Cardiac muscle cell (in vitro differentiated cells and primary cell): ENCODE data around the gene RHEX. TPM values are rescaled to one million over a fixed set of nuclear protein-coding genes. Genes with fewer than 3 reads are reported as not detected.

Experiments
- DNase-seq, 2 donors: peaks; one replicate each; pipeline versions ENCODE4 v3.0.0 to v3.0.0-alpha.2; 2010 to 2017; ENCODE audit warnings: low read depth in 1 of 2, low spot score in 1 of 2
- H3K27ac ChIP-seq: fragments of 200-600 bp; sonication (generic); 2 replicates; pipeline ENCODE4 v1.5.1; 2016
- H3K27me3 ChIP-seq: fragments of 200-600 bp; sonication (generic); 2 replicates; pipeline ENCODE4 v1.6.0; 2016; ENCODE audit warnings: control low read depth
- H3K36me3 ChIP-seq: fragments of 200-600 bp; sonication (generic); 2 replicates; pipeline ENCODE4 v1.5.1; 2016; ENCODE audit warnings: control low read depth
- H3K4me1 ChIP-seq: fragments of 200-600 bp; sonication (generic); 2 replicates; pipeline ENCODE4 v1.8.1; 2017; ENCODE audit warnings: low read depth, mild to moderate bottlenecking, mixed run types
- H3K4me3 ChIP-seq: fragments of 200-600 bp; sonication (generic); 2 replicates; pipeline ENCODE4 v1.5.1; 2016; ENCODE audit warnings: mild to moderate bottlenecking
- H3K9me3 ChIP-seq: fragments of 200-600 bp; sonication (generic); 2 replicates; pipeline ENCODE4 v1.5.1; 2017; ENCODE audit warnings: low read depth, mild to moderate bottlenecking, control low read depth
- CTCF ChIP-seq: IDR thresholded peaks from 2 replicates; pipeline ENCODE4 v1.5.1; 2012; ENCODE audit warnings: low read depth, mild to moderate bottlenecking, low read length
- polyA plus RNA-seq: library from polyadenylated mRNA; unstranded; fragments of >200 nt; fragmentation: Nextera tagmentation; extraction: Ambion mirVana; gene quantifications from 2 replicates; pipeline ENCODE4 v1.2.1, GENCODE V29; 2016
- total RNA-seq: library from RNA; depleted of rRNA; stranded (reverse); fragments of >200 nt; gene quantifications from 2 replicates; pipeline ENCODE4 v1.2.3, GENCODE V29; 2016

RHEX gene
- total and polyA plus RNA-seq, 2 experiments from 2014 or later: 7.3 to 16.2 TPM

- DNase-seq: no peak
- Histone ChIP-seq H3K27ac (no peak overlapping the region), H3K27me3 (no peaks in the 10 kb centered on the region), H3K4me1 (peaks cover 6% of the 10 kb centered on the region), H3K36me3 (no peaks in the 10 kb centered on the region), H3K4me3 (no peak overlapping the region), H3K9me3 (no peaks in the 10 kb centered on the region)
- TF ChIP-seq CTCF: no peak
Observed at GRCh38 chr1:206014601-206015000, 38.4 kb upstream of the RHEX start.

- no peak for TF ChIP-seq CTCF
- DNase-seq: no peak
- H3K27ac ChIP-seq: no peak overlapping the region
- no peaks in the 10 kb centered on the region for H3K36me3 ChIP-seq
- H3K9me3 ChIP-seq: no peaks in the 10 kb centered on the region
- peaks cover 2% of the 10 kb centered on the region for H3K4me1 ChIP-seq
- H3K27me3 ChIP-seq: no peaks in the 10 kb centered on the region
- H3K4me3 ChIP-seq: no peak overlapping the region
Observed at GRCh38 chr1:206015071-206015470, 37.9 kb upstream of the RHEX start.

GRCh38 chr1:206020393-206021007 is 32.5 kb upstream of the RHEX start:
- H3K9me3 ChIP-seq: no peaks in the 10 kb centered on the region
- H3K4me1 ChIP-seq: no peaks in the 10 kb centered on the region
- no peak for TF ChIP-seq CTCF
- H3K27me3 ChIP-seq: no peaks in the 10 kb centered on the region
- H3K4me3 ChIP-seq: no peak overlapping the region
- DNase-seq: no peak
- H3K27ac ChIP-seq: no peak overlapping the region
- no peaks in the 10 kb centered on the region for H3K36me3 ChIP-seq

DNA sequence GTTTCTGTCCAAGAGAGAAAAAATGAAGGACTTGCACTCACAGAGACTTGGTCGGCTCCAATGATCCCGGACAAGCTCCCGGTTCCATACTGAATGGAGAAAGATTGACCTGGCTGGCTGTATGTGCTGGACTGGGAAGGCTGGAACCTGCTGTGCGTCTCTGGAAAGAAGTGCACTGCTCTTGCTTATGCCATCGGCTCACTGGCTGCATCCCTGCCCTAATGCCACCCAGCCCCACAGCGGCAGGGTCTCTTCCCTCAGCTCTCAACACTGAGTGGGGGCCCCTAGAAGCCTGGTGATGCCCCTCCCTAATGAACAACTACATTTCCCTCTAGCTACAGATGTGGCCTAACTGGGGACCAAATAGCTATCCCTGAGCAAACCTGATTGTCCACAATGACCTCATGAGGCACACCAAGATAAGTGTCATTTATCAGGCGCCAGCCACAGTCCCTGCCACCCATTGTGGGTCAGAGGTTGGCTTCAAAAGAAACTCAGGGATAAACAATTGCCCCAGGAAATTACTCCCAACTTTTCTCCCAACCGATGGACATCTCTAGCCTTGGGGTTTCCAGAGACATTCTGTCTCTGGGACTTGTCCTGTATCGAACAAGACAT is 31.9 kb upstream of the RHEX start:
- no peaks in the 10 kb centered on the region for H3K27me3 ChIP-seq
- DNase-seq: no peak
- H3K9me3 ChIP-seq: no peaks in the 10 kb centered on the region
- H3K36me3 ChIP-seq: no peaks in the 10 kb centered on the region
- H3K4me3 ChIP-seq: no peak overlapping the region
- H3K4me1 ChIP-seq: no peaks in the 10 kb centered on the region
- no peak overlapping the region for H3K27ac ChIP-seq
- TF ChIP-seq CTCF: no peak

DNA sequence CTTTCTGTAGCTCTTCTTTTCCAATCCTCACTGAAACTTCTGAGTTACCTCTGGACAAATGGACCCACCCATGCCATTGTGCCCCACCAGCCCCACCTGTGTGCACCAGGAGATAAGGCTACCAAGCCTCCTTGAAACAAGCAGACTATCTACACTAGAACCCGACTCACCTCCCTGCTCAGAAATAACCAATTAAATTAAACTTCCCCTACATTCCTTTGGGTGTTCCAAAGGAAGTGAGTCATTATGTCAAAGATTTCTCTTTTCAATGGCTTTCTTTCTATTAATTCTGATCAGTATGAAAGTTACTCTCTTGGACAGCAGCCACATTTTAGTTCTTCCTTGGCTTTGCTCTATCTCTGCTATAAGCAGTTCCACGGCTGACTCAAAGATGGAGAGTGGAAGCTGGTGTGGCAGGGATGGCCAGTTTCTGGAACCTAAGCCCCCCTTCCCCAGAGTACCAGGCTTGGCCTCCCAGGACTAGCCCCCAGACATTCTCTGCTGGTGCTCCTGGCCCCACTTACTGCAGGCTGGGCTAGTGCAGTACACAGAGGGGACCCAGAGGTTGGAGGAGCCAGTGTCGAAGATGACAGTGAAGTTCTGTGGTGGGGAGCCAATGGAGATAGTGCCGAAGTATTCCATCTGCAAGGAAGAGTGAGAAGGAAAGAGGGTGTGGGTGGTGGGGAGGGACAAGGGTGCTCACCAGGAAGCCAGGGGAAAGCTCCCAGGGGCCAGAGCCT is 31.2 kb upstream of the RHEX start:
- H3K27ac ChIP-seq: no peak overlapping the region
- peak in 1 of 2 donors; percentile 57 for DNase-seq
- no peak overlapping the region for H3K4me3 ChIP-seq
- H3K9me3 ChIP-seq: no peaks in the 10 kb centered on the region
- no peaks in the 10 kb centered on the region for H3K36me3 ChIP-seq
- H3K27me3 ChIP-seq: no peaks in the 10 kb centered on the region
- H3K4me1 ChIP-seq: no peaks in the 10 kb centered on the region
- TF ChIP-seq CTCF: no peak
